HG02642 (cell line): Measurements from ENCODE around the gene GBP3.
A peak's percentile ranks its signal among the peaks of the same experiment; 100 is the strongest.
"Not testable (repeated sequence)": the region's sequence is repeated elsewhere in the genome, so short reads cannot be mapped to it uniquely, and the experiment has no call there.

Source experiments
- ATAC-seq: cut with Tn5 transposase; IDR thresholded peaks from one replicate; pipeline ENCODE4 v1.9.1; 2021; ENCODE audit warnings: mild to moderate bottlenecking; ENCODE audit not compliant: unreplicated experiment, poor library complexity

Gene GBP3, protein sequence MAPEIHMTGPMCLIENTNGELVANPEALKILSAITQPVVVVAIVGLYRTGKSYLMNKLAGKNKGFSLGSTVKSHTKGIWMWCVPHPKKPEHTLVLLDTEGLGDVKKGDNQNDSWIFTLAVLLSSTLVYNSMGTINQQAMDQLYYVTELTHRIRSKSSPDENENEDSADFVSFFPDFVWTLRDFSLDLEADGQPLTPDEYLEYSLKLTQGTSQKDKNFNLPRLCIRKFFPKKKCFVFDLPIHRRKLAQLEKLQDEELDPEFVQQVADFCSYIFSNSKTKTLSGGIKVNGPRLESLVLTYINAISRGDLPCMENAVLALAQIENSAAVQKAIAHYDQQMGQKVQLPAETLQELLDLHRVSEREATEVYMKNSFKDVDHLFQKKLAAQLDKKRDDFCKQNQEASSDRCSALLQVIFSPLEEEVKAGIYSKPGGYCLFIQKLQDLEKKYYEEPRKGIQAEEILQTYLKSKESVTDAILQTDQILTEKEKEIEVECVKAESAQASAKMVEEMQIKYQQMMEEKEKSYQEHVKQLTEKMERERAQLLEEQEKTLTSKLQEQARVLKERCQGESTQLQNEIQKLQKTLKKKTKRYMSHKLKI

DNA sequence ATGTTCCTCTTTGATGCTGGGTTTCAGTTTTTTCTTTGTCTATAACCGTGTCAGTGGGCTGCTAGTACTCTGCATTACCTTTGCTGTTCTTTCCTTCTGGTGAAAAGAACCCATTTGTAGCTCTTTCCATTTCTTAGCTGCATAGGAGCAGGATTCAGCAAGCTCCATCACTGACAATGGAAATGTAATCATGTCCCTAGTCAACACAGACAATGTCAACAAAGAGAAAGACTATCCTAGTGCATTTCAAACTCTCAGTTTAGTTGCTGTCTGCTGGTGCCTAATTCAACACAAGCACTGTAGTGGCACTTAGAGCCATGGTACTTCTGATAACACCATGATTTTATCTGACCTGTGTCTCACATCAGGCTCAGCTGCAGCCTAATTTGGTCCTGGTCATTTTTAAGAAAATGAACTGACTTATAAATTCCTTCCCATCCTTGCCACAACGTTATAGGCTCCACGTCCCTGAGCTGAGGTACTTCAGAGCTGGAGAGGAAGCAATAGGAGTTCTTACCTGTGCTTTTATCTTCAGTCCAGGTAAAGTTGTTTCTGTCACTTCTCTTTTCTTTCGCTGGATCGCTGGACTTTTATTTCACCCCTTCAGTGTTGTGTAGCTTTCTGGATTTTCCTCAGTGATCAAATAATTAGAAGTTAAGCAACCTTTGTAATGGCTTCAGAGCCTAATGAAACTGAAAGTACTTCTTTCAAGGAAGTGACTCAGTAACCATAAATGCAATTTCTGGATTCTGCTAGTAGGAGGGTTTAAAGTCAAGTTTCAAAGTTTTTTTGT is at the start of gene GBP3:
TSS of gene GBP3 (minus strand) at position 700 of the 793 bp plus-strand sequence. CDS start 2,145 bp downstream, outside the sequence.
- peak; percentile 78 for ATAC-seq

DNA sequence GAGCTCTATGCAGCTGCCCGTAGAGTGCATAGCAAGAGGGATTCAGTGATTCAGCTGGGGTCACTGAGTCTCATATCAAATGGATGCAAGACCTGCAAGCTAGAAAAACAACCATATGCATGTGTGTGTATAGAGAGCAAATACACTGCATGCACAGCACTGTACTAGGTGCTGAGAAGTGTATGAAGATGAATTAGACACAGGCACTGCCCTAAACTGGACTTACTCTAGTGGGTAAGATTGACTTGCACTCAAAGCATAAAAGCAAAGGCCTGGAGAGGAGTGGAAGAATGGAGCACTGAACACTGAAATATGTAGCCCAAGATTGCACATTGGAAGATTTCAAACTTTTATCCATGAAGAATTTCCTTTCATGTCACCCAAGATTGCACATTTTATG is 47.8 kb upstream of the GBP3 start:
- no peak for ATAC-seq

DNA sequence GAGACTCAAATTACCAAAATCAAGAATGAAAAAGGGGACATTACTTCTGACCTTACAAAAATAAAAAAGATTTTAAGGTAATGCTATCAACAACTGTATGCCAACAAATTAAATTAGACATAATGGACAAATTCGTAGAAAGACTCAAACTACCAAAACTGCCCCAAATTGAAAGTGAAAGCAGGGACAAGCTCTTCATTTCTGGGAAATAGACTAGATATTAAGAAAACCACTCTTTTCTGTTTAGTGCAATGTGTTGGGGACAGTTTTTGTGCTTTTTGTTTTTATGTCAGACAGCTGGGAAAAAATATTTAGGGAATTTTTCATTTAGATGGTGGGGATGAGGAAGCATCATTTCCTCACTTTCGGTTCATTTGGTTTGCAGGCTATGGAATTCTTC is 47.3 kb upstream of the GBP3 start:
- ATAC-seq = no peak

DNA sequence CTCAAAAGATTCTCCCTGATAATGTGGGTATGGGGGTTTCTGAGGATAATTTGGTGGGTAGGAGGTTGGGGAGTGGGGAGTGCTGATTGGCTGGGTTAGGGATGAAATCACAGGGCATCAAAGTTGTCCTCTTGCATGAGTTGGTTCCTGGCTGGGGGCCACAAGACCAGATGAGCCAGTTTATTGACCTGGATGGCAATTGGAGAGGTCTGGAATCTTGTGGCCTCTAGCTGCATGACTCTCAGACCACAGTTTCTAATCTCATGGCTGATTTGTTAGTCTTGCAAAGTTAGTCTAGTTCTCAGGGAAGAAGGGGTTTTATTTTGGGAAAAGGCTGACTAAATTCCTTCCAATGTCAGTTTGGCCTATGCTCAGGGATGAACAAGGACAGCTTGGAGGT is 45.6 kb upstream of the GBP3 start:
- ATAC-seq = no peak

DNA sequence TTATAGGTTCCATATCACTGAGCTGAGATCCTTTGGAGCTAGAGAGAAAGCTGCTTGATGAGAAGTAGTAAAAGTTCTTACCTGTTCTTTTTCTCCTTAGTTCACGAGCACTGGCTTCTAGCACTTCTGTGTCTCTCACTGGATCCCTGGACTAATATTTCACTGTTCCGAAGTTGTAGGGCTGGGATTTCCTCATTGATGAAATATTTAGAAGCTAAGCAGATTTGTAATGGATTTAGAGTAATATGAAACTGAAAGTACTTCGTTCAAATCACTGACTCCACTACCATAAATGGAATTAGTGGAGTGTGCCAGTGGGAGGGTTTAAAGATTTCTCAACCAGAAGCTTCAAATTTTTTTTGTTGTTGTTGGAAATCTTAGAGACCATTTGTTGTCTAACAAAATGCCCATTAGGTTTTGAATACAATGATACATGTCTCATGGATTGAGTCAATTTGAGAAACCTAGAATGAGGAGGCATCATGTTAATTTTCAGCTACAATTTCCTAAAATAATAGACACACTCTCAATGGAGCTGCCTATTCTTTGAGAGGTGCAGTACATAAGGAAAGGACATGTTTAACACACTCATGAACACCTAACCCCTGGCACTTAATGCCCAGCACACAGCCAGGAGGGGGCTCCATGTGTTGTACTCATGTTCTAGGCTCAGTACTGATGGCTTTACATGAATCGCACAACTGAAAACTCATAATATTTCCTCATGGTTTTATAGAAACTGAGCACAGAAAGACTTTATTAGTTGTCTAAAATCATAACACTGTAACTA is 42.6 kb upstream of the GBP3 start, which contains the start of gene GBP1:
TSS of gene GBP1 (minus strand) at position 130 of the 790 bp plus-strand sequence. CDS start 1,974 bp downstream, outside the sequence.
- ATAC-seq = peak; percentile 59

DNA sequence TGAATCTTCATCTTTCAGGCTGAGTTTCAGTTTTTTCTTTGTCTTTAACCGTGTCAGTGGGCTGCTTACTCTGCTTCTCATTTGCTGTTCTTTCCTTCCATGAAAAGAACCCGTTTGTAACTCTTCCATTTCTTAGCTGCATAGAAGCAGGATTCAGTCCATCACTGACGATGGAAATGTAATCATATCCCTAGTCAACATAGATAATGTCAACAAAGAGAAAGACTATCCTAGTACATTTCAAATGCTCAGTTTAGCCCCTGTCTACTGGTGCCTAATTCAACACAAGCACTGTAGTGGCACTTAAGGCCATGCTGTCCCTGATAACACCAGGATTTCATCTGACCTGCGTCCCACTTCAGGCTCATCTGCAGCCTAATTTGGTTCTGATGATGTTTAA is 42.0 kb upstream of the GBP3 start:
- peak; percentile 49 for ATAC-seq

DNA sequence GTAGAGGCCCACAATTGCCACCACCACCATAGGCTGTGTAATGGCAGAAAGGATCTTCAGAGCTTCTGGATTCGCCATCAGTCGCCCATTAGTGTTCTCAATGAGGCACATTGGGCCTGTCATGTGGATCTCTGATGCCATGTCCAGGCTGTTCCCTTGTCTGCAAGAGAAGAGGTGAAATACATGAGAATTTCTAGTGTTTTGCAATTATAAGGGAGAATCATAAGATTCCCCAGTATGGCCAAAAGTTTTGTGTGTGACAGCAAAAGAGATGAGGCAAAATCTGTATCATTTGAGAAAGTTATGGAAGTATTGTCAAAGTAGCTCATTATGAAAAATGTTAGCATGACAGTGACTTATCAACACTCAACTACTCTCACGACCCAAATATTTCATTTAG is 40.4 kb upstream of the GBP3 start:
- ATAC-seq = no peak

DNA sequence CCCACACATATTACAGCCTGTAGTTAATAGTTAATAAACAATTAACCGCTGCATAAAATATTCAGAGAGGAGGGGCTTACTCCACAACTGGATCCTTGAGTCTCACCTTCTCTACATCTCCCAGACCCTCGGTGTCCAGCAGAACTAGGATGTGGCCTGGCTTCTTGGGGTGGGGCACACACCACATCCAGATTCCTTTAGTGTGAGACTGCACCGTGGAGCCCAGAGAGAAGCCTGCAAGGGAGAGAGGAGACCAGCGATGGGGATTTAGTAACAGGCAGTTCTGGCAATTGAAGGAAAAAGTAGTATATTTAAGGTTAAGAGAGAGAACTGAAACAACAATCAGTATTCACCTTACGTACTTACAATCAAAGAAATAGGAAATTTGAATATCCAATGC is 37.4 kb upstream of the GBP3 start:
- no peak for ATAC-seq

DNA sequence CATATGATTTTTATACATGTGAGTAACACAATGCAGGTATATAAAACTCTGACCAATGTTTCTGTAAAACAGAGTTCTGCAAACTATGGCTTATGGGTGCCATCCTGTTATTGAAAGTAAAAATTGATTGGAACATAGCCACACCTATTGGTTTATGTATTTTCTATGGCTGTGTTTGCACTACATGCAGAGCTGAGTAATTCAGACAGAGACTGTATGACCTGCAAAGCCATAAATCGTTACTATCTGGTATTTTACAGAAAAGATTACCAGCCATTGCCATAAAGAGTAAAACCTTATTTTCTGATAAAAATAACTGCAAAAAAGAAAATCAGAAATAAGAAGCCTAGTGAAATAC is 29.3 kb upstream of the GBP3 start:
- ATAC-seq = no peak

DNA sequence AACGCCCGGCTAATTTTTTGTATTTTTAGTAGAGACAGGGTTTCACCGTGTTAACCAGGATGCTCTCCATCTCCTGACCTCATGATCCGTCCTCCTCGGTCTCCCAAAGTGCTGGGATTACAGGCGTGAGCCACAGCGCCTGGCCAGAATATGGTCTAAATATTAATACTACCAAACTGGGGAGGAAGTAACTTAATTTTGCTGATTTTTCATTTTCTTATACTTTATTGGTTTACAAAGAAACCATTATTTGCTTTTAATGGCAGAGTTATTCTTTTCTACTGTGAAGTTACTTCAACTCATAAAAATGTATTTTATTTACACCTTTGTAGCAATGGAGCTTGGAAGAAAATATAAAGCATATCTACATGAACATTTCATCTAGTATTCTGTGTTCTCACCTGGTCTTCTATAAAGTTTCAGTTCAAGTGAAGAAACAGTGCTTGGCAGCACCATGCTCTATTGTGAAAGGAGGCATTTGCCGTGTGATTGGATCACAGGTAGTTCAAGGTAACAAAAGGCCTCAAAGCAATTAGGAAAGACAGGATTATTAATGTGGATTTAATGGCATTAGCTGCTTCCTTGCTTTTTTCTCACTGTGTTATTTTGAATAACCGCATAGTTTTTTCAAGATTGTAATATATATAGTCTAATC is 28.8 kb upstream of the GBP3 start:
- no peak for ATAC-seq

DNA sequence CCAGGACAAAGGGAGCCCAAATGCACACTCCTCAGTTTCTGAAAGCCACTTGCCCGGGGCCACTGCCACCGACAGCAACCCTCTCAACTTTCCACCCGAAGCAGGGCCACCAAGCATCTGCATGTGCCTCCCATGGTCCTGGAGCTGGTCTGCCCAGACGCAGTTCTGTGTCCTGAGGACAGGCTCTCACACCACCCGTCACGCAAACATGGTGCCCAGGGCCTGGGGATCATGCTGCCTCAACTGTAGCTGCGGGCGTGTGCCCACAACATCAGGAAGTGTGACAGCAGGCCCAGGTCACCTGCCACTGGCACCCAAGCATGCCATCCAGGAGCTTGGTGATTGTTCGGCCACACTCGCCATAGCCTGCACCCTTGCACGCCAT is 28.0 kb upstream of the GBP3 start:
- ATAC-seq = no peak

DNA sequence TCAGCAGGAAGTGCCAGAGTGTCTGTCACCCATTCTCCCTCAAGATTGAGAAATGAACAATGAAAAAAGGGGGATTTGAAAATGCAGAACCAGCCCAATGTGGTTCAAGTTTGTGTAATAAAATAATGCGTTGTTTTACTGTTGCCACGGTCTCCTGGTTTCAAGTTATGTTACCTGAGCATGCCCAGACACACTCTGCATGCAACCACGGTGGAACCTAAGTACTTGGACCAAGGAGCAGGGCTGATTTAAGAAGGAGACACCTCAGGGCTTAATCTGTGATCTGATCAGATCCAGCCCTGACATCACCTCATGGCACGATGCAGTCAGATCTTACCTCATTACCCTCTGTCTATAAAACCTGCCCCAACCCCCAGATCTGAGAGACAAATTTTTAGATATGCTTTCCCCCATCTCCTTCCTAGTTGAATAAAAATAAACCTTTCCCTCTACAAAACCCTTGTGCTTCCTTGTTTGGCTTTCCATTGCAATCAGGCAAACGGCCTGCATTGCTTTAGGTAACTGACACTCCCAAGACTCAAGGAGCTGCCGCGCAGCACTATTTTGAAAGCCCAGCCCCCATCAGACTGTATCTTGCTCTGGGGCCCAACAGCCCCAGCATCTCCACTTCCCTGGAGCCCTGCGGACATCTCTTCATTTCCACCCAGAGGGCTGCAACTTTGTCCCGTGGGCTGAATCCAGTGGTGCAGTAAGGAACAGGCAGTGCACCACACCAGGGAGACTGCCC is 27.4 kb upstream of the GBP3 start:
- not testable (repeated sequence) for ATAC-seq

DNA sequence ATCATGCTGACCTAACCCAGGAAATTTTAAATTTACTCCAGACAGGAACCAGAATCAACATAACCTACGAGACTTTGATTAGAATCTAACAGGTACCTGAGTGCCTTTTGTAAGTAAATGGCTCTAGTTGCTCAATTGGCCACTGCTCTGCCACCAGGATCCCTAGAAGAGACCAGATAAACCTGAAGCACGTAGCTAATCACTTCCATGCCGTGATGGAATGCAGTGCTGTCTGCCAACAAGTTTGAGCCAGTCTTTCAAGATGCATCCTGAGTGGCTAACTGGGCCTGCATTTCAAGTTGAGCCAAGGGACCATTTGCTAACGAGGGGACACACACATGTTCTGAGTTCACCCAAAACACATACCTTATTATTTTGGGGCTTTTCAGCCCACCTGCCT is 26.5 kb upstream of the GBP3 start:
- not testable (repeated sequence) for ATAC-seq

DNA sequence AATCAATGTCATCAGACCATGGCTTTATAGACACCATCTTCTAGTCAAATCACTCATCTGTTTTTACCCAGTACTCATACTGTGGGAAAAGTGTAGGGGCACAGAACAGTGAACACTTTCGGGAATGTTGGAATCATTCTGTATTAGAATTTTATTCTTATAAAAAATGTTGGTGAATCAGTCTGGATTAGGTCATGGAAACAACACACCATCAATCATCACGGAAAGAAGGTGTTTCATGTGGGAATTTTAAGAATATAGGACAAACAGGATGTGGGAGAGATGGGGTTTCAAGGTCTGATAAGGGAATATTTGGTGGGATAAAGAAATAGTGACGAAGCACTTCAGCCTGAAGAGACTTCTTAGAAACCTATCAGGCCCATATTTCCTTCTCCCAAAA is 25.1 kb upstream of the GBP3 start:
- ATAC-seq = no peak

DNA sequence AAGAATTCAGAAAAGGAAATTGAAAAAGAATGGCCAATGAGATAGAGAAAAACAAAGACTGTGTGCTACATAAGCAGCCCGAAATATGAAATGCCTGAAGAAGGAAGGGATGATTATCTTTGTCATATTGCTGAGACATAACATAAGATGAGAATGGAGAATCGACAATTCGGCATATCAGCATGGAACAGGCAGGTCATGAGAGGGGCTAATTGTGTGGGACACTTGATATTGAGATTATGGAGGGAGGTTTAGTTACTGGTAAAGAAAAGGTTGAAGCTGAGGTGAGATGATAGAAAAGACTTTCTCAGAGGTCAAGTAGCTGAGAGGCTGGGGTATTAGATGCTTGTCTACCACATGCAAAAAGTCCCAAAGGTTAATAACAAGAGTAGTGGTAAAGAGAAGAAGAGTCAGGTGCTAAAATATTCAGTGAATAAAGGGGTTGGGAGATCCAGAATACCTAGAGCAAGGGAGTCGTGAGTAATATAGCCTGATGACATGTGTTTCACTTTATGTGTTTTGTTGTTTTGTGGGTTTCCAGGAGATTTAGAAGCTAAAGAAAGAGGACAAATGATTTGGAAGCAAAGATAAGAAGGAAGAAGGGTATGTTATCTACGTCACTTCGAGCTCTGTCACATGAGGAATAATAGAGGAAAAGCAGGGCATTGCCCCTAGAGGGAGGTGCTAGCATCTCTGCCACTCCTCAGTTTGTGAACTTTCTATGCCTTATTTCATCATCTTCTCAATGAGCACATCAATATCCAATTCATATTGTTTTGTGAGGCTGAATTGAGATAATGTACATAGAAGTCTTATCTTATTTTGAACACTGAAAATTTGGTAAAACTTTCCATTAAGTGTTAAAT is 23.9 kb upstream of the GBP3 start:
- peak; percentile 71 for ATAC-seq

DNA sequence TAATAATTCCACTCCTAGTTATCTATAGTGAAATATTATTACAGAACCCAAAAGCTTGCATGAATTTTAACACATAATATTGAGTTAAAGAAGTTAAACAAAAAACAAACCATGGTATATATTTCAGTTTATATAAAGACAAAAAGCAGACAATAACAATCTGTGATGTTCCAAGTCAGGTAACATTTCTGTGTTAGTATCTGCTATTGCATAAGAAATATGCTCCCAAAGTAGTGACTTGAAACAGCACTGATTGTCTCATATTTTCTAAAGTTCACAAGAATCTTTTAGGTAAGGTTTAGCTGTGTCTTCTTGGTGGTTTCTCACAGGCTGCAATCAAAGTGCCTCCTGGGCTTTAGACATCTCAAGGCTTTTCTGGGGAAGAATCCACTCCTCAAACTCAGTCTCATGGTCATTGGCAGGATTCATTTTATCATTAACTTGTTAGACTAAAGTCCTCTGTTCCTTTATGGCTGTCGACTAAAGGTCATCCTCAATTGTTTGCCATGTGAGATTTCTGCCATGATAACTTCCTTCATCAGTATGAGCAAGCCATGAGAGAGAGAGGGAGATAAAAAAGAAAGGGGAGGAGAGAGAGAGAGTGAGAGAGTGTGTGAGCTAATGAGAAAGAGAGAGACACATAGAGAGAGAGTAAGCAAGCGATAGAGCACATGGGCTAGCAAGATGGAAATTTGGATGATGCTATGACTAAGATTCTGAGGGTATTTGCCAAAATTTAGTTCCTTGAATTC is 22.5 kb upstream of the GBP3 start:
- no peak for ATAC-seq

DNA sequence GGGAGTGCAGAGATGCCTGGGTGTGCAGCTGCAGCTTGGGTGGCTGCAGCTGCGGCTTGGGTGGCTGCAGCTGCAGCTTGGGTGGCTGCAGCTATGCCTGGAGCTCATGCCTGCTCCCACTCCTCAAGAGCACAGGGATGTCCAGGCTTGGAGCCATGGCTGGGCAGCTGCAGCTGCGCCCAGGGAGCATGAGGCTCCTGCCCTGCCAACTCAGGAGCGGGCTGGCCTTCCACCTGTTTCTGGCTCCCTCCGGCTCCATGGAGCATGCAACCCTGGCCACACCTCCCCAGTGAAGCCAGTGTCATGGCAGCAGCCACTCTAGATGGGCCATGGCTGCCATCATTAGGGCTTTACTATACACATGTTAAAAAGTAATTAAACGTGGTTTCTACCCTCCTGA is 21.3 kb upstream of the GBP3 start:
- no peak for ATAC-seq

DNA sequence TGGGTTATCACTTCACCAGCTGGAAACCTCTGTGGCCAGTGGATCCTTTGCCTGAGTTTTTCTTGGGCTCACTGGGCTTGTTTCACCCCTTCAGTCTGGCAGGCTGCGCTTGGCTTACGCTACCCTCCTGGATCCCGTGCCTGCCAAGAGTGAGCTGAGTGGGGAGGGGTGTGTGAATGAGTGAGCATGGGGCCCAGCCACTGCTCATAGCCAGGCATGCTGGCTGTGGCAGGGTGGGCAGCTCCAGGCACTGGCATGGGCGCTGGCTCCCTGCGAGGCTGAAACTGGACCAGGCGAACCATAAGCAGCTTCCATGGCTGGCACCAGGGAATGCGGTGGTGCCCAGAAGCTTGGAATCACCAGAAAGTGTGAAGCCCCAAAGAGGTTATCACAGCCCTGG is 19.8 kb upstream of the GBP3 start:
- ATAC-seq = no peak
